Measurements from ENCODE around the gene CDC42EP2. TPM values are rescaled to one million over a fixed set of nuclear protein-coding genes. Genes with fewer than 3 reads are reported as not detected.

CDC42EP2 gene, protein sequence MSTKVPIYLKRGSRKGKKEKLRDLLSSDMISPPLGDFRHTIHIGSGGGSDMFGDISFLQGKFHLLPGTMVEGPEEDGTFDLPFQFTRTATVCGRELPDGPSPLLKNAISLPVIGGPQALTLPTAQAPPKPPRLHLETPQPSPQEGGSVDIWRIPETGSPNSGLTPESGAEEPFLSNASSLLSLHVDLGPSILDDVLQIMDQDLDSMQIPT
- 0.49 TPM for polyA plus RNA-seq (2013)

DNA sequence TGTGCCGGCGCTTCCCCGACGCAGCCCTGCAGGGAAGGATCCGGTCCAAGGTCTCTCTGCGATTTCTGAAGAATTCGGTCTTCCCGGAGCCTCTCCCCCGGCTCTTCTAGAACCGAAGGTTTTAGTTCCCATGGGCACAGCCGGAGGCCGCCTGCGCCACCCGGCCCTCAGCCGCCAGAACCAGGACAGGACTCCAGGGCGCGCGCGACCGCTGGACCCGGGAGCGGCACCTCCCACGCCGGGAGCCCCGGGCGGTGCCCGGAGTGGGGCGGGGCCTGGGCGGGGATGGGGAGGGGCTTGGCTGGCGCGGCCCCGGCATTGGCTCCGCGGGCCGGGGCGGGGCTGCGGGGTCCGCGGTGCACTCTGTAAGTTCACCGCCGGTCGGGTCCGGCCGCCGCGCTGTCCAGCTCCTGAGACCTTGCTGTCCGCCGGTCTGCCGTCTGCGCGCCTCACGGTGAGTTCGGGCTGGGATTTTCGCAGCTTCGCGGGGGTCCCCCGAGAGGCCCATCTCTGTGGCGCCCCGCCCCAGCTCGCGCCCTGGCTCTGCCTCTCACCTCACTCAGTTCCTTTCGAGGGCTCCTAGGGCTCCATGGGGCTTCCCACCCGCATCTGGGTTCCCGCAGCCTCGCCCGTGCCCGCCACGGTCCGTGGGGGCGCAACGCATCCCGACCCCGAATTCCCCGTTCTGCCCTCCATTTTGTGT lies at the start of gene CDC42EP2:
Gene CDC42EP2 (plus strand): TSS at position 366 of the 703 bp plus-strand sequence. CDS start 6,033 bp downstream, outside the sequence.
- Histone ChIP-seq H3K4me1 (ENCODE audit: control extremely low read depth in 1 of 4, control insufficient read depth in 4 of 4, insufficient read depth in 4 of 4, low read length in 3 of 4) (peaks cover 0 to 22% (median 12%) of the 10 kb centered on the region in 4 experiments), H3K27ac (ENCODE audit: insufficient read depth in 1 of 2, low read depth in 1 of 2, low read length in 2 of 2, poor library complexity in 1 of 2, severe bottlenecking in 2 of 2) (peak within 1 kb of the TSS in 1 of 2 experiments; percentile 25), H3K9me3 (ENCODE audit: control extremely low read depth in 1 of 5, control insufficient read depth in 4 of 5, insufficient read depth in 2 of 5, low read depth in 1 of 5, low read length in 4 of 5) (no peaks in the 10 kb centered on the region), H3K36me3 (ENCODE audit: control insufficient read depth in 4 of 4, insufficient read depth in 4 of 4, low read length in 3 of 4) (no peaks in the 10 kb centered on the region), H3K4me3 (ENCODE audit: control insufficient read depth in 1 of 7, extremely low read depth in 1 of 7, insufficient read depth in 4 of 7, low read depth in 2 of 7, low read length in 6 of 7) (peak within 1 kb of the TSS; percentile 56 to 84 (median 81)), H3K27me3 (replicated peaks in 2 of 5; ENCODE audit: control insufficient read depth in 4 of 5, insufficient read depth in 5 of 5, low read length in 4 of 5) (peaks cover 0 to 11% (median 0%) of the 10 kb centered on the region in 5 experiments)
- DNase-seq = peak; percentile 45 to 48 (median 47)
- POLR2A ChIA-PET = interaction anchor here (1.4 kb wide), 1 partner anchor 40 kb away, joined by 7 read pairs; no protein-coding TSS in a partner anchor
- under 1% methylated on average over 73 of the region's 74 CpGs for WGBS (ENCODE audit: insufficient coverage)
- CTCF ChIA-PET = interaction anchor here (0.7 to 9.9 kb wide), 24 partner anchors 7 to 204 kb away, joined by 3 to 224 read pairs (median 4); partner anchors contain the start of genes CAPN1, DPF2 and TIGD3

DNA sequence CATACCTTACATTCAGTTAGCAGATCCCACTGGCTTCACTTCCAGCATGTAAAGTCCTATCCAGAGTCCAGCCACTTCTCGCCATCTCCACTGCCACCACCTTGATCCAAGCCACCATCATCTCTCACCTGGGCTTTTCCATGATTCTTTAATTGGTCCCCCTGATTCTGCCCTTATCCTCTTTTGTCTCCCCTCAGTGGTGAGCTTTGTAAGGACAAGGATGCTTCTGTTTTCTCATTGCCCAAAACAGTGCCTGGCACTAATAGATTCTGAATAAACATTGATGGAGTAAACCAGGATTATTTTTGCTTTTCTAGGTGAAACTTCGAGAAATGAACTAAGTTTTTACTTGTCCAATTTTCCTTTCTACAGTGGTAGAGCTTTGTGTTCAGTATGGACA lies 48.5 kb upstream of the CDC42EP2 start:
- 90% methylated on average over 1 of the region's 2 CpGs for WGBS (ENCODE audit: insufficient coverage)
- Histone ChIP-seq H3K9me3 (ENCODE audit: control extremely low read depth in 1 of 5, control insufficient read depth in 4 of 5, insufficient read depth in 2 of 5, low read depth in 1 of 5, low read length in 4 of 5) (no peaks in the 10 kb centered on the region), H3K27me3 (replicated peaks in 2 of 5; ENCODE audit: control insufficient read depth in 4 of 5, insufficient read depth in 5 of 5, low read length in 4 of 5) (no peaks in the 10 kb centered on the region), H3K36me3 (ENCODE audit: control insufficient read depth in 4 of 4, insufficient read depth in 4 of 4, low read length in 3 of 4) (peaks cover 12 to 43% (median 19%) of the 10 kb centered on the region in 4 experiments), H3K27ac (ENCODE audit: insufficient read depth in 1 of 2, low read depth in 1 of 2, low read length in 2 of 2, poor library complexity in 1 of 2, severe bottlenecking in 2 of 2) (no peak overlapping the region), H3K4me3 (ENCODE audit: control insufficient read depth in 1 of 7, extremely low read depth in 1 of 7, insufficient read depth in 4 of 7, low read depth in 2 of 7, low read length in 6 of 7) (no peak overlapping the region), H3K4me1 (ENCODE audit: control extremely low read depth in 1 of 4, control insufficient read depth in 4 of 4, insufficient read depth in 4 of 4, low read length in 3 of 4) (peaks cover 8 to 19% (median 17%) of the 10 kb centered on the region in 4 experiments)
- CTCF ChIA-PET = interaction anchor here (0.9 to 18.8 kb wide), 9 partner anchors 9 to 62 kb away, joined by 3 to 284 read pairs (median 6); partner anchors contain the start of gene DPF2
- no peak for DNase-seq
- POLR2A ChIA-PET = no interaction called here

DNA sequence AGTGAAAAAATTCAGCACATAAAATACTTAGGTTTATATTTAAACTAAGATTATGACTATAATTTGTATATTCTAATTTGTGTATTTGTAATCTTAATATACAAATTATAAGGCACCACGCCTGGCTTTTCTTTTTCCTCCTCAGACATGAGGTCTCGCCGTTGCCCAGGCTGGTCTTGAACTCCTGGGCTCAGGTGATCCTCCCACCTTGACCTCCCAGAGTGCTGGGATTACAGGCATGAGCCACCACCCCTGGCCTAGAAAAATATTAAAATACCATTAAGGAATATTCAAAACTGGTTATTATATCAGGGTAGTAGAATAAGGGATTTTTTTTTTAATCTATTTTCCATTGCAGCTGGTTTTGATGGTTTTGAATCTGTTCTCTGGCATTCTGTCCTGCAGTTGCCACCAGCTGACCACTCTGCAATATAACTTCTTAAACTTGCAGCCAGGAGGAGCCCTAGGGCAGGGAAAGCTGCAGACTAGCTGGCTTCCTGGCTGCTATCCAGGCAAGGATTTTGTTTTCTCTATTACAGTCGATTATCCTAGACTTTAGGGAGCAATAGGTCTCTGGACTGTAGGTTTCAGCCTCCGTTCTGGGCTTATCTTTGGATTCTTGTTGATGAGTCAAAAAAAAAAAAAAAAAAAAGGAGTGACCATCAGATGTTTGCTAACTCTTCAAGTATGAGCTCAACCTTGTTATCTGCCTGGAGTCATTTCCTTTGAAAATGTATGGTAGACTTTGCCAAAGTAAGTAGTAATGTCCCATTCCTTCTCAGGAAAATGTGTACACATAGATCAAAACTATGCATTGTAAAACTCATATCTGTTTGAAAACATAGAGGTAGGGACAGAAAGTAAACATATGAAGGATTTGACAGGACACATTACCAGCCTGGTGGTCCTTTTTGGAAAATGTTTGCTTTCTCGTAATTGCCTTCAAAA lies 39.7 kb upstream of the CDC42EP2 start:
- H3K27me3 ChIP-seq (replicated peaks in 2 of 5; ENCODE audit: control insufficient read depth in 4 of 5, insufficient read depth in 5 of 5, low read length in 4 of 5) = no peaks in the 10 kb centered on the region
- H3K9me3 ChIP-seq (ENCODE audit: control extremely low read depth in 1 of 5, control insufficient read depth in 4 of 5, insufficient read depth in 2 of 5, low read depth in 1 of 5, low read length in 4 of 5) = no peaks in the 10 kb centered on the region
- no peak overlapping the region for H3K4me3 ChIP-seq (ENCODE audit: control insufficient read depth in 1 of 7, extremely low read depth in 1 of 7, insufficient read depth in 4 of 7, low read depth in 2 of 7, low read length in 6 of 7)
- WGBS (ENCODE audit: insufficient coverage) = 100% methylated on average over 1 of the region's 6 CpGs
- ChIA-PET POLR2A (interaction anchor here (0.6 to 1.2 kb wide), 6 partner anchors 40 to 224 kb away, joined by 3 to 7 read pairs (median 4); partner anchors contain the start of genes MALAT1 and NEAT1), CTCF (interaction anchor here (0.6 to 18.8 kb wide), 22 partner anchors 10 to 558 kb away, joined by 3 to 284 read pairs (median 4); partner anchors contain the start of genes CDC42EP2, DPF2 and TIGD3)
- H3K36me3 ChIP-seq (ENCODE audit: control insufficient read depth in 4 of 4, insufficient read depth in 4 of 4, low read length in 3 of 4) = peaks cover 9 to 61% (median 31%) of the 10 kb centered on the region in 4 experiments
- DNase-seq = peak; percentile 68 to 86 (median 76)
- H3K4me1 ChIP-seq (ENCODE audit: control extremely low read depth in 1 of 4, control insufficient read depth in 4 of 4, insufficient read depth in 4 of 4, low read length in 3 of 4) = no peaks in the 10 kb centered on the region
- H3K27ac ChIP-seq (ENCODE audit: insufficient read depth in 1 of 2, low read depth in 1 of 2, low read length in 2 of 2, poor library complexity in 1 of 2, severe bottlenecking in 2 of 2) = no peak overlapping the region

DNA sequence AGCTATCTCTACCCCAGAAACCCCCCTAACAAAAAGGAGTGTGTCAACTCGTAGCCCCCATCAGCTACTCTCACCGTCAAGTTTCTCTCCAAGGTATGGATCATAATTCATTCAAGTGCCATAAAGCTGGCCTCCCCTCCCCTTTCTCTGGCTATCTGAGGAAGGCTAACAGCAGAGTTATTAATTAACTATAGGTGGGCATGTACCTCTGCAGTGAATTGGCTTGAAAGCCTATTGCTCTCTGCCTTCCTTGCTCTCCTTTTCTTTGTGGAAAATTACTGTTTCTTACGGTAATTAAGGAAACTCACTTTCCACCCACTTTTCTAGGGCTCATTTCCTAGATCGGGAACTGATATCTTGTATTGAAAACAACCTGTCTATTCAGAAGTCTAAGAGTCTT lies 38.8 kb upstream of the CDC42EP2 start:
- ChIA-PET POLR2A (interaction anchor here (0.6 kb wide), 2 partner anchors 47 to 223 kb away, joined by 4 to 5 read pairs; partner anchors contain the start of gene MALAT1), CTCF (interaction anchor here (0.6 to 18.8 kb wide), 15 partner anchors 8 to 559 kb away, joined by 3 to 284 read pairs (median 5); partner anchors contain the start of genes CDC42EP2 and DPF2)
- Histone ChIP-seq H3K36me3 (ENCODE audit: control insufficient read depth in 4 of 4, insufficient read depth in 4 of 4, low read length in 3 of 4) (peaks cover 9 to 61% (median 33%) of the 10 kb centered on the region in 4 experiments), H3K4me3 (ENCODE audit: control insufficient read depth in 1 of 7, extremely low read depth in 1 of 7, insufficient read depth in 4 of 7, low read depth in 2 of 7, low read length in 6 of 7) (no peak overlapping the region), H3K4me1 (ENCODE audit: control extremely low read depth in 1 of 4, control insufficient read depth in 4 of 4, insufficient read depth in 4 of 4, low read length in 3 of 4) (no peaks in the 10 kb centered on the region), H3K27ac (ENCODE audit: insufficient read depth in 1 of 2, low read depth in 1 of 2, low read length in 2 of 2, poor library complexity in 1 of 2, severe bottlenecking in 2 of 2) (no peak overlapping the region), H3K27me3 (replicated peaks in 2 of 5; ENCODE audit: control insufficient read depth in 4 of 5, insufficient read depth in 5 of 5, low read length in 4 of 5) (no peaks in the 10 kb centered on the region), H3K9me3 (ENCODE audit: control extremely low read depth in 1 of 5, control insufficient read depth in 4 of 5, insufficient read depth in 2 of 5, low read depth in 1 of 5, low read length in 4 of 5) (no peaks in the 10 kb centered on the region)
- 92% methylated on average over 2 of the region's 4 CpGs for WGBS (ENCODE audit: insufficient coverage)
- no peak for DNase-seq

DNA sequence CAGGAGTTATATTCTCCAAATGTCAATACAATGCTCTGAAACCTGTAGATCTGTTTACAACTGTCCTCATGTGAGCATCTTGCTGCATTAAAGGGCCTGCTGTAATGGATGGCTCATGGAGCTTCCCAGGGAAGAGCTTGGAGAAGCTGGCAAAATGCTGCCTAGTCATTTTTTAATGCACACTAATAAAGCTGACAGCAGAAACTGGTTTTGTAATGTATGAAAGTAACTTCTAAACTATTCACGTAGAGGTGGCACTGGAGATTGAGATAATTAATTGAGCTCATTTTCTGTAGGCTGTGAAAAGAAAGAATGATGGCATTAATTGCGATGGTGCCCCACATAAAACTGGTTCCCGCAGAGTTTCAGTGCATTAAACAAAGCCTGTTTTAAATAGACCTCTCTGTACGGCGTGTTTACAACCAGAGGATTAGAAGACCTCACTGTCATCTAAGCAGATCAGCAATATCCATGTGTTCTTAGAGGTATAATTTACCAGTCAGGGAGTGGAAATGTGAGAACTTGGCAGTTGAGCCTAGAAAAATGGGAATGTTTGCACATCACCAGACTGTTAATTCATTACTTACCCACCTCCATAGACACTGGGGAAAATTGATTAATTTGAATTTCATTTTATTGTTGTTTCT lies 36.9 kb upstream of the CDC42EP2 start:
- Histone ChIP-seq H3K36me3 (ENCODE audit: control insufficient read depth in 4 of 4, insufficient read depth in 4 of 4, low read length in 3 of 4) (peaks cover 15 to 68% (median 41%) of the 10 kb centered on the region in 4 experiments), H3K9me3 (ENCODE audit: control extremely low read depth in 1 of 5, control insufficient read depth in 4 of 5, insufficient read depth in 2 of 5, low read depth in 1 of 5, low read length in 4 of 5) (no peaks in the 10 kb centered on the region), H3K4me1 (ENCODE audit: control extremely low read depth in 1 of 4, control insufficient read depth in 4 of 4, insufficient read depth in 4 of 4, low read length in 3 of 4) (no peaks in the 10 kb centered on the region), H3K27me3 (replicated peaks in 2 of 5; ENCODE audit: control insufficient read depth in 4 of 5, insufficient read depth in 5 of 5, low read length in 4 of 5) (no peaks in the 10 kb centered on the region), H3K4me3 (ENCODE audit: control insufficient read depth in 1 of 7, extremely low read depth in 1 of 7, insufficient read depth in 4 of 7, low read depth in 2 of 7, low read length in 6 of 7) (no peak overlapping the region), H3K27ac (ENCODE audit: insufficient read depth in 1 of 2, low read depth in 1 of 2, low read length in 2 of 2, poor library complexity in 1 of 2, severe bottlenecking in 2 of 2) (no peak overlapping the region)
- DNase-seq = no peak
- ChIA-PET CTCF (interaction anchor here (0.7 to 18.8 kb wide), 9 partner anchors 10 to 75 kb away, joined by 3 to 284 read pairs (median 5); partner anchors contain the start of genes CDC42EP2 and DPF2), POLR2A (interaction anchor here (0.8 kb wide), 1 partner anchor 39 kb away, joined by 4 read pairs; no protein-coding TSS in a partner anchor)
- WGBS (ENCODE audit: insufficient coverage) = 97% methylated on average over 4 of the region's 5 CpGs

DNA sequence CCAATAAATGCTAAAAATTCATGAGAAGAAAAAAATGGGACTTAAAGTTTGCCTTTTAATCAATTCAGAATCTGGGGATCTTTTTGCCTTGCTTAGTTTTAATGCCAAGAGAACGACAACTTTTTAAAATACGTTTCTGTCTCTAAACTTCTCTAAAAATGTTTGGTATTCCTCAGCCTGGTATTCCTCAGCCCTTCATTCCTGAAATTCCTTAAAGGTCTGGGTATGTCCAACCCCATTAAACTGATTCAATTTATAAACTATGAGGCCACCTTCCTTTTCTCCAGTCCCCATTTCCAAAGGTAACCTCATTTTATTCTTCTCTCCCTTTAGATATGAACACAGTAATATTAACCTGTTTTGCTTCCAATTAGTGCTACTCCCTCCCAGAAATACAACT lies 36.3 kb upstream of the CDC42EP2 start:
- WGBS (ENCODE audit: insufficient coverage) = 94% methylated on average over 2 of the region's 2 CpGs
- Histone ChIP-seq H3K27ac (ENCODE audit: insufficient read depth in 1 of 2, low read depth in 1 of 2, low read length in 2 of 2, poor library complexity in 1 of 2, severe bottlenecking in 2 of 2) (no peak overlapping the region), H3K36me3 (ENCODE audit: control insufficient read depth in 4 of 4, insufficient read depth in 4 of 4, low read length in 3 of 4) (peaks cover 15 to 75% (median 42%) of the 10 kb centered on the region in 4 experiments), H3K4me1 (ENCODE audit: control extremely low read depth in 1 of 4, control insufficient read depth in 4 of 4, insufficient read depth in 4 of 4, low read length in 3 of 4) (no peaks in the 10 kb centered on the region), H3K4me3 (ENCODE audit: control insufficient read depth in 1 of 7, extremely low read depth in 1 of 7, insufficient read depth in 4 of 7, low read depth in 2 of 7, low read length in 6 of 7) (no peak overlapping the region), H3K27me3 (replicated peaks in 2 of 5; ENCODE audit: control insufficient read depth in 4 of 5, insufficient read depth in 5 of 5, low read length in 4 of 5) (no peaks in the 10 kb centered on the region), H3K9me3 (ENCODE audit: control extremely low read depth in 1 of 5, control insufficient read depth in 4 of 5, insufficient read depth in 2 of 5, low read depth in 1 of 5, low read length in 4 of 5) (no peaks in the 10 kb centered on the region)
- POLR2A ChIA-PET = no interaction called here
- DNase-seq = no peak
- CTCF ChIA-PET = interaction anchor here (1.3 to 18.8 kb wide), 5 partner anchors 11 to 69 kb away, joined by 3 to 284 read pairs (median 10); partner anchors contain the start of genes CDC42EP2 and DPF2
